GM18520 (cell line): ENCODE data around the gene KIF16B.

Source experiments
- ATAC-seq: cut with Tn5 transposase; IDR thresholded peaks from one replicate; pipeline ENCODE4 v1.9.1; 2021; ENCODE audit not compliant: unreplicated experiment

KIF16B gene

GRCh38 chr20:16311756-16312155 lies 261.5 kb downstream of the KIF16B start:
- no peak for ATAC-seq

GRCh38 chr20:16308754-16309153 lies 264.5 kb downstream of the KIF16B start:
- ATAC-seq = no peak

GRCh38 chr20:16302818-16303217 lies 270.4 kb downstream of the KIF16B start:
- ATAC-seq = no peak

- no peak for ATAC-seq
Measured at GRCh38 chr20:16301986-16302385, 271.3 kb downstream of the KIF16B start.

GRCh38 chr20:16299897-16300296 lies 273.4 kb downstream of the KIF16B start:
- ATAC-seq = no peak

GRCh38 chr20:16296931-16297330 lies 276.3 kb downstream of the KIF16B start:
- ATAC-seq = no peak

- no peak for ATAC-seq
Measured at GRCh38 chr20:16295534-16295933, 277.7 kb downstream of the KIF16B start.

- ATAC-seq = no peak
Measured at GRCh38 chr20:16293590-16293989, 279.7 kb downstream of the KIF16B start.

- no peak for ATAC-seq
Measured at GRCh38 chr20:16292226-16292880, 280.9 kb downstream of the KIF16B start.

- no peak for ATAC-seq
Measured at GRCh38 chr20:16290358-16290757, 282.9 kb downstream of the KIF16B start.

GRCh38 chr20:16287776-16288175 lies 285.5 kb downstream of the KIF16B start:
- no peak for ATAC-seq

GRCh38 chr20:16286601-16287000 lies 286.6 kb downstream of the KIF16B start:
- ATAC-seq = no peak

GRCh38 chr20:16284385-16285100 lies 288.7 kb downstream of the KIF16B start:
- no peak for ATAC-seq

GRCh38 chr20:16283978-16284377 lies 289.3 kb downstream of the KIF16B start:
- no peak for ATAC-seq

- no peak for ATAC-seq
Measured at GRCh38 chr20:16283307-16283706, 289.9 kb downstream of the KIF16B start.

- no peak for ATAC-seq
Measured at GRCh38 chr20:16280219-16280618, 293.0 kb downstream of the KIF16B start.

GRCh38 chr20:16279320-16279719 lies 293.9 kb downstream of the KIF16B start:
- ATAC-seq = no peak

GRCh38 chr20:16273812-16274555 lies 299.3 kb downstream of the KIF16B start:
- ATAC-seq = no peak

GRCh38 chr20:16272780-16273360 lies 300.4 kb downstream of the KIF16B start:
- no peak for ATAC-seq

- ATAC-seq = no peak
Measured at GRCh38 chr20:16271450-16271849, 301.8 kb downstream of the KIF16B start.

GRCh38 chr20:16270989-16271388 lies 302.3 kb downstream of the KIF16B start:
- ATAC-seq = no peak
